Astrocyte (in vitro differentiated cells and primary cell): Measurements from ENCODE around the gene ARMH4. TPM values are rescaled to one million over a fixed set of nuclear protein-coding genes. Genes with fewer than 3 reads are reported as not detected.

Experiments
- DNase-seq: peaks from one replicate; pipeline ENCODE4 v3.0.0-alpha.2; 2010; ENCODE audit warnings: low read depth
- FAIRE-seq: peaks from 2 replicates; lab custom pipeline; 2011; peaks lifted over from hg19 to GRCh38; lab: Jason Lieb, UNC
- H2AFZ ChIP-seq: 2 replicates; pipeline ENCODE4 v1.6.0; 2012; ENCODE audit warnings: low read depth, low read length, inconsistent platforms
- H3K27ac ChIP-seq: 2 replicates; pipeline ENCODE4 v1.5.1; 2011; ENCODE audit warnings: low read depth, low read length, inconsistent platforms
- H3K27me3 ChIP-seq: 2 replicates; pipeline ENCODE4 v1.6.0; 2011; ENCODE audit warnings: low read length, inconsistent platforms; ENCODE audit not compliant: insufficient read depth
- H3K36me3 ChIP-seq: 2 replicates; pipeline ENCODE4 v1.5.1; 2011; ENCODE audit warnings: low read length, inconsistent platforms; ENCODE audit not compliant: insufficient read depth
- H3K4me1 ChIP-seq: 2 replicates; pipeline ENCODE4 v1.5.1; 2011; ENCODE audit warnings: low read length, inconsistent platforms; ENCODE audit not compliant: insufficient read depth
- H3K4me2 ChIP-seq: 2 replicates; pipeline ENCODE4 v1.6.0; 2012; ENCODE audit warnings: low read length, inconsistent platforms
- H3K4me3 ChIP-seq: 2 replicates; pipeline ENCODE4 v1.5.1; 2011; ENCODE audit warnings: low read depth, mild to moderate bottlenecking, low read length, inconsistent platforms; ENCODE audit not compliant: insufficient read depth
- H3K79me2 ChIP-seq: 2 replicates; pipeline ENCODE4 v1.6.0; 2012; ENCODE audit warnings: mild to moderate bottlenecking, low read length, inconsistent platforms; ENCODE audit not compliant: insufficient read depth
- H3K9ac ChIP-seq: 2 replicates; pipeline ENCODE4 v1.6.0; 2012; ENCODE audit warnings: mild to moderate bottlenecking, low read length, inconsistent platforms
- H3K9me3 ChIP-seq: 2 replicates; pipeline ENCODE4 v1.5.1; 2012; ENCODE audit warnings: low read depth, mild to moderate bottlenecking, low read length, inconsistent platforms; ENCODE audit not compliant: insufficient read depth
- H4K20me1 ChIP-seq: 2 replicates; pipeline ENCODE4 v1.6.0; 2012; ENCODE audit warnings: low read length, inconsistent platforms; ENCODE audit not compliant: insufficient read depth
- H3K27ac Mint-ChIP-seq: one replicate; pipeline ENCODE4 v1.8.0; 2021; ENCODE audit warnings: mild to moderate bottlenecking, mixed read lengths; ENCODE audit not compliant: unreplicated experiment
- H3K27me3 Mint-ChIP-seq: one replicate; pipeline ENCODE4 v1.8.0; 2021; ENCODE audit warnings: low read depth, mixed read lengths; ENCODE audit not compliant: unreplicated experiment
- H3K36me3 Mint-ChIP-seq: one replicate; pipeline ENCODE4 v1.8.0; 2021; ENCODE audit warnings: low read depth, mixed read lengths; ENCODE audit not compliant: unreplicated experiment
- H3K4me1 Mint-ChIP-seq: one replicate; pipeline ENCODE4 v1.8.0; 2021; ENCODE audit warnings: low read depth, mixed read lengths; ENCODE audit not compliant: unreplicated experiment
- H3K4me3 Mint-ChIP-seq: one replicate; pipeline ENCODE4 v1.8.0; 2021; ENCODE audit warnings: mild to moderate bottlenecking, moderate library complexity, mixed read lengths; ENCODE audit not compliant: unreplicated experiment
- H3K9me3 Mint-ChIP-seq: one replicate; pipeline ENCODE4 v1.8.0; 2021; ENCODE audit warnings: mild to moderate bottlenecking, mixed read lengths; ENCODE audit not compliant: unreplicated experiment
- EZH2 ChIP-seq: IDR thresholded peaks from 2 replicates; pipeline ENCODE4 v1.6.1; 2012; ENCODE audit warnings: mild to moderate bottlenecking, low read length, inconsistent platforms; ENCODE audit not compliant: insufficient read depth
- total RNA-seq: library from RNA; stranded (reverse); gene quantifications from 2 replicates; pipeline ENCODE4 v1.2.1, GENCODE V29; 2021
- TF ChIP-seq, protein P1 (sequence below): IDR thresholded peaks from 2 replicates; pipeline ENCODE4 v1.5.1; 2011; ENCODE audit warnings: low read depth, mild to moderate bottlenecking, inconsistent platforms, low read length, moderate library complexity; ENCODE audit not compliant: insufficient read depth

The ARMH4 gene
- total RNA-seq, 1 donor from 2014 or later = 19.3 TPM

DNA sequence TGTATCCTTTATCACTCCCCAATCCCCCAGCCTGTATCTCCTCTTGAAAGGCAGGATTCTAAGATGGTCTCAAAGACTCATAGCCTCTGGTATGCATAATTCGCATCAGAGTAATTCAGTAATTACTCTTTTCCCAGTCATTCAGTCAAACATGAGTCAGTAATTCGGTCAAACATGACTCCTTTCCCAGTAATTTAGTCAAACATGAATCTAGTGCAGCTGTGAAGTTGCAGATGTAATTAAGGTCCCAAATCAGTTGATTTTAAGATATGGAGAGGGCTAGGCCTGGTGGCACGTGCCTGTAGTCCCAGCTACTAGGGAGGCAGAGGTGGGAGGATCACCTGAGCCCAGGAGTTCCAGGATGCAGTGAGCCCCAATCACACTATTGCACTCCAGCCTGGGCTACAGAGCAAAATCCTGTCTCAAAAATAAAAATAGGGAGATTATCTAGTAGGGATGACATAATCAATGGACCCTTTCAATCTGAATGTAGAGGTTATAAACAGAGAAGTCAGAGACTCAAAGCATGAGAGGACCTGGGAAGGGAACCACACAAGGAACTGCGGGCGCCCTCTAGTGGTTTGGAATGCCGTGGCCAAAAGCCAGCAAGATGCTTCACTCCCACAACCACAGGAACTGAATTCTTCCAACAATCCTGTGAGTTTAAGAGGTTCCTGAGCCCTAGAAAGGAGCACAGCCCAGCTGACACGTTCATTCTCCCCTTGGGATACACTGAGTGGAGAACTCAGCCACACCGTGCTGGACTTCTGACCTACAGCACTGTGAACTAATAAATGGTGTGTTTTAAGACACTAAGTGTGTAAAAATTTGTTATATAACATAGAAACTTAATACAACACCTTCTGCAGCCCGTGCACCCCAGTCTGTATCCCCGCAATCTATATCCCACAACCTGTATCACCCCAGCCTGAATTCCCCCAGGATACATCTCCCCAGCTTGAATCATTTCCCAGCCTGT lies 14.3 kb upstream of the ARMH4 start:
- peak overlapping the region; percentile 65 for H3K27ac ChIP-seq
- FAIRE-seq = peak; percentile 23

GRCh38 chr14:58160561-58160960 lies 8.5 kb upstream of the ARMH4 start:
- no peak overlapping the region for H3K9ac ChIP-seq
- H3K4me2 ChIP-seq = no peak overlapping the region
- H3K79me2 ChIP-seq = no peaks in the 10 kb centered on the region
- no peaks in the 10 kb centered on the region for H3K9me3 ChIP-seq
- no peaks in the 10 kb centered on the region for H4K20me1 ChIP-seq
- H3K9me3 Mint-ChIP-seq = no peaks in the 10 kb centered on the region
- H3K27ac Mint-ChIP-seq = no peak overlapping the region
- DNase-seq (no peak), FAIRE-seq (no peak)
- no peaks in the 10 kb centered on the region for H3K36me3 ChIP-seq
- peaks cover 5% of the 10 kb centered on the region for H3K27me3 Mint-ChIP-seq
- no peak overlapping the region for H3K4me3 Mint-ChIP-seq
- no peak overlapping the region for H2AFZ ChIP-seq
- TF ChIP-seq, protein P1, sequence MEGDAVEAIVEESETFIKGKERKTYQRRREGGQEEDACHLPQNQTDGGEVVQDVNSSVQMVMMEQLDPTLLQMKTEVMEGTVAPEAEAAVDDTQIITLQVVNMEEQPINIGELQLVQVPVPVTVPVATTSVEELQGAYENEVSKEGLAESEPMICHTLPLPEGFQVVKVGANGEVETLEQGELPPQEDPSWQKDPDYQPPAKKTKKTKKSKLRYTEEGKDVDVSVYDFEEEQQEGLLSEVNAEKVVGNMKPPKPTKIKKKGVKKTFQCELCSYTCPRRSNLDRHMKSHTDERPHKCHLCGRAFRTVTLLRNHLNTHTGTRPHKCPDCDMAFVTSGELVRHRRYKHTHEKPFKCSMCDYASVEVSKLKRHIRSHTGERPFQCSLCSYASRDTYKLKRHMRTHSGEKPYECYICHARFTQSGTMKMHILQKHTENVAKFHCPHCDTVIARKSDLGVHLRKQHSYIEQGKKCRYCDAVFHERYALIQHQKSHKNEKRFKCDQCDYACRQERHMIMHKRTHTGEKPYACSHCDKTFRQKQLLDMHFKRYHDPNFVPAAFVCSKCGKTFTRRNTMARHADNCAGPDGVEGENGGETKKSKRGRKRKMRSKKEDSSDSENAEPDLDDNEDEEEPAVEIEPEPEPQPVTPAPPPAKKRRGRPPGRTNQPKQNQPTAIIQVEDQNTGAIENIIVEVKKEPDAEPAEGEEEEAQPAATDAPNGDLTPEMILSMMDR = no peak
- no peak for TF ChIP-seq EZH2
- H3K36me3 Mint-ChIP-seq = no peaks in the 10 kb centered on the region
- peaks cover 2% of the 10 kb centered on the region for H3K4me1 ChIP-seq
- no peak overlapping the region for H3K4me3 ChIP-seq
- H3K27ac ChIP-seq = no peak overlapping the region
- H3K27me3 ChIP-seq = no peaks in the 10 kb centered on the region
- H3K4me1 Mint-ChIP-seq = no peaks in the 10 kb centered on the region

More for the DNA sequence above, 14.3 kb upstream of the ARMH4 start:
- no peaks in the 10 kb centered on the region for H3K79me2 ChIP-seq
- H3K9ac ChIP-seq = peak overlapping the region; percentile 47
- peaks cover 13% of the 10 kb centered on the region for H3K4me1 ChIP-seq
- Mint-ChIP-seq H3K36me3 (peaks cover 2% of the 10 kb centered on the region), H3K27ac (peak overlapping the region; percentile 44), H3K27me3 (no peaks in the 10 kb centered on the region), H3K9me3 (no peaks in the 10 kb centered on the region), H3K4me1 (peaks cover 12% of the 10 kb centered on the region), H3K4me3 (no peak overlapping the region)
- no peak overlapping the region for H3K4me3 ChIP-seq
- TF ChIP-seq, protein P1 = peak; percentile 88
- no peak for TF ChIP-seq EZH2
- no peak overlapping the region for H2AFZ ChIP-seq
- H3K9me3 ChIP-seq = no peaks in the 10 kb centered on the region
- H4K20me1 ChIP-seq = no peaks in the 10 kb centered on the region
- H3K36me3 ChIP-seq = no peaks in the 10 kb centered on the region
- H3K4me2 ChIP-seq = peak overlapping the region; percentile 61
- DNase-seq = peak; percentile 70
- H3K27me3 ChIP-seq = no peaks in the 10 kb centered on the region
